GM12874 (cell line): ENCODE data around the gene OR11L1.

Experiments used
- TF ChIP-seq, protein P1 (sequence below): IDR thresholded peaks from 2 replicates; pipeline ENCODE4 v1.5.1; 2011; ENCODE audit warnings: low read depth, mild to moderate bottlenecking, control low read depth, low read length, moderate library complexity; ENCODE audit not compliant: insufficient read depth

Gene OR11L1

DNA sequence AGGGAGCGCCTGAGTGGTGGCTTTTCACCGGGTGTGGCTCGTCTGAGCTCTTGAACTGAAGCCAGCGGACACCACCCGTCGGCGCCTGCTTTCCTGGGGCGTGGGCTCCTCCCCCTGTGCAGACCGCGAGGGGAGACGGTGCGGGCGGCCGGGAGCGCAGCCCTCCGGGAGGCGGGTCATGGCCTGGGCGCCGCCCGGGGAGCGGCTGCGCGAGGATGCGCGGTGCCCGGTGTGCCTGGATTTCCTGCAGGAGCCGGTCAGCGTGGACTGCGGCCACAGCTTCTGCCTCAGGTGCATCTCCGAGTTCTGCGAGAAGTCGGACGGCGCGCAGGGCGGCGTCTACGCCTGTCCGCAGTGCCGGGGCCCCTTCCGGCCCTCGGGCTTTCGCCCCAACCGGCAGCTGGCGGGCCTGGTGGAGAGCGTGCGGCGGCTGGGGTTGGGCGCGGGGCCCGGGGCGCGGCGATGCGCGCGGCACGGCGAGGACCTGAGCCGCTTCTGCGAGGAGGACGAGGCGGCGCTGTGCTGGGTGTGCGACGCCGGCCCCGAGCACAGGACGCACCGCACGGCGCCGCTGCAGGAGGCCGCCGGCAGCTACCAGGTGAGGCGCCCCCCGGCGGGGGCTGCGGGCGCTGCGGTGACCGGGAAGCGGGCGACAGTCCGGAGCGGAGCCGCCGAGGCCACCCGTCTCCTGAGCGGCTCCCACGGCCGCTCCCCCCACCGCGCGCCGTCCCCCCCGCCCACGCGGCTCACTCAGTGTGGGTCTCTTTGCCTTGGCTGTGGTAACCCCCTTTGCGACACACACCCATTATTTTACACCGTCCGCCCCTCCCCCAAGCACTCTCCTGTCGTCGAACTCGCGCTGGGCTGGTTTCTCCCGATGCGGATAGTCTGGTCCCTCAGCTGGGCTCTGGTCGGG is 15.6 kb upstream of the OR11L1 start, which contains the start of gene TRIM58:
TSS of gene TRIM58 (plus strand) at position 119 of the 916 bp plus-strand sequence. CDS start at position 179, 60 bp downstream.
- TF ChIP-seq, protein P1, sequence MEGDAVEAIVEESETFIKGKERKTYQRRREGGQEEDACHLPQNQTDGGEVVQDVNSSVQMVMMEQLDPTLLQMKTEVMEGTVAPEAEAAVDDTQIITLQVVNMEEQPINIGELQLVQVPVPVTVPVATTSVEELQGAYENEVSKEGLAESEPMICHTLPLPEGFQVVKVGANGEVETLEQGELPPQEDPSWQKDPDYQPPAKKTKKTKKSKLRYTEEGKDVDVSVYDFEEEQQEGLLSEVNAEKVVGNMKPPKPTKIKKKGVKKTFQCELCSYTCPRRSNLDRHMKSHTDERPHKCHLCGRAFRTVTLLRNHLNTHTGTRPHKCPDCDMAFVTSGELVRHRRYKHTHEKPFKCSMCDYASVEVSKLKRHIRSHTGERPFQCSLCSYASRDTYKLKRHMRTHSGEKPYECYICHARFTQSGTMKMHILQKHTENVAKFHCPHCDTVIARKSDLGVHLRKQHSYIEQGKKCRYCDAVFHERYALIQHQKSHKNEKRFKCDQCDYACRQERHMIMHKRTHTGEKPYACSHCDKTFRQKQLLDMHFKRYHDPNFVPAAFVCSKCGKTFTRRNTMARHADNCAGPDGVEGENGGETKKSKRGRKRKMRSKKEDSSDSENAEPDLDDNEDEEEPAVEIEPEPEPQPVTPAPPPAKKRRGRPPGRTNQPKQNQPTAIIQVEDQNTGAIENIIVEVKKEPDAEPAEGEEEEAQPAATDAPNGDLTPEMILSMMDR: peak; percentile 58

DNA sequence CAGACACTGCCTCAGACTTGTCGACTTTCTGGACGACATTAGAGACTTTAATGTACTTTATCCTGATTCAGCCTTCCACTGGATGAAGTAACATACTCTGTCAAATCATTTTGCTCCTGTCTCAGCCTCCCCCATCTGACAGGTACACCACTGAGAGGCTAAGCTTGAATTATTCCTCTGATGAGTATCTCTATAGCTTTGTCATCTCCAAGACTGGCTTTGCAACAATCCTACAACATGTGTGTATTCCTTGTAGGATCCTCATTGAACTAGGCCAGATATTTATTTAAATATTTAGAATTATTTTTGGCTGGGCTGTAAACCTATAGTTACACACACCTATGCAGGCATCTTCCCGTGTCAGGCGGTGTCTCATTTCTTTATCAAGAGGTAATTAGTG is 14.2 kb upstream of the OR11L1 start:
- TF ChIP-seq, protein P1: no peak

DNA sequence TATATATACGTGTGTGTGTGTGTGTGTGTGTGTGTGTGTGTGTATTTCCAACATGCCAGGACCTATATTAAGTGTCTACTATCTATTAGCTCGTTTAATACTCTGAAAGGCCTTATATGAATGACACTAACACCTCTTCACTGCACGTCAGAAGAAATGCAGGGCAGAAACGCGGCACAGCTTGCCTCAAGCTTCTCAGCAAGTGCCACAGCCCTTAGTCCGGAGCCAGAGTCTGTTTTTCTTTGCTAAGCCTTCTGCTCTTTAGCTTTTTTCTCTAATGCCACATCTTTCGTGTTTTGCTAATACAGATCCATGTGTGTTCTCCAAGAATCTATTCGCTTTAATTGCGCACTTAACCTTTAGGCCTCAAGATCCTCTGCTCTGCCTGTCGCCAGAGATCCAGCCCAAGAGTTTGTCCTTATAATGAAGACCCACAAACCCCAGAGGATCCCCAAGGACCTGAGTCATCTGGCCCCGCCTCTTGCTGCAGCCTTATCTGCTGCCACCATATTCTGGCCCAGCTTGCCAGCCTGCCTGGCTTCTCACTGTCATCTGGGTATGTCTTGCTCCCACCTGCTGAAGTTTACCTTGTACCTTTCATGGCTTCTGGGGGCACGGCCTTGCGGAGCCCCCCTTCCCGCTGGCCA is 13.3 kb upstream of the OR11L1 start:
- TF ChIP-seq, protein P1: no peak

DNA sequence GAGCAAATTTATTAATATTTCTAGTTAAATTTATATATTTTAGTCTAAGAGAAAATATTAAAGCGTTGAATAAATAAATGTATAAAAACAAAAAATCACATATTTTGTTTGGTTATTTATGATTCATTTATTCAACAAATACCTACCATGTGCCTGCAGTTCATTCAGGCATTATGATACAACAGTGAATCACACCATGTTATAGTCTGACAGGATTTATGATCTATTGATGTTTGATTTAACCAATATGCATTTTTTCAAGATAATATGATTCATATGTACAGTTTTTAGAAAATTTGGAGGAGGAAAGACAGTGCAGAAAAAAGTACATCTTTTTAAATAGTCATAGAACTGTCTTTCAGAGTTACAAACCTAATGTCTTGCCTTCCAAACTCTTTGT is 7.9 kb upstream of the OR11L1 start:
- TF ChIP-seq, protein P1: no peak

DNA sequence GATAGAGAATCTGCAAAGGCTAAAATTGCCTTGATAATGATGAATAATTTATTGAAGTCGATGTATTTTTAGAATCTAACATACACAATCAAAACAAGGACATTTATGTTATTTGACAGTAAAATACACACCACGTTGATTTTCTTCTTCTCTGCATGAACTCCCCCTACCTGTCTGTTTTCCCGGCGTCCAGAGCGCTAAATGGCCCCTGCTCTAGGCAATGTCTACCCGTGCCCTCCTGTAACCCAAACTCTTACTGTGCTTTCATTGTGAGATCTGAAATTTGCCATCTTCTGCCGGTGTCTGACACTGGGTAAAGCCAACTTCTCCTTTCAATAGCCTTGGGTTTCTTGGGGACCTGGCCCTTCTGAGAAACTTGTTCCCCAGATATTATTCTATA is 6.7 kb upstream of the OR11L1 start:
- TF ChIP-seq, protein P1: no peak

DNA sequence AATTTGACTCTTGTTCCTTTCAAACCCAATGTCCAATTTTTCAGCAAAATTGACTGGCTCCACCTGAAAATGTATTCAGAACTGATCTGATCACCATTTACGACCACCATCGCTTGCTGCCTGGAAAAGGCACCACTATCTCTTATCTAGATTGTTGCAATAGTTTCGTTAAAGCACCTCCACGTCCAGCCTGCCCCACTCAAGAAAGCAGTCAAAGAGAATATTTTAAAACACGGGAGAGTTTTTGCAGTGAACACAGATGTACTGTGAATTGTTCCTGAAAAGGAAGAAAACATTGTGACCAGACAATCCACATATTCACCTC is 4.0 kb upstream of the OR11L1 start:
- TF ChIP-seq, protein P1: no peak

DNA sequence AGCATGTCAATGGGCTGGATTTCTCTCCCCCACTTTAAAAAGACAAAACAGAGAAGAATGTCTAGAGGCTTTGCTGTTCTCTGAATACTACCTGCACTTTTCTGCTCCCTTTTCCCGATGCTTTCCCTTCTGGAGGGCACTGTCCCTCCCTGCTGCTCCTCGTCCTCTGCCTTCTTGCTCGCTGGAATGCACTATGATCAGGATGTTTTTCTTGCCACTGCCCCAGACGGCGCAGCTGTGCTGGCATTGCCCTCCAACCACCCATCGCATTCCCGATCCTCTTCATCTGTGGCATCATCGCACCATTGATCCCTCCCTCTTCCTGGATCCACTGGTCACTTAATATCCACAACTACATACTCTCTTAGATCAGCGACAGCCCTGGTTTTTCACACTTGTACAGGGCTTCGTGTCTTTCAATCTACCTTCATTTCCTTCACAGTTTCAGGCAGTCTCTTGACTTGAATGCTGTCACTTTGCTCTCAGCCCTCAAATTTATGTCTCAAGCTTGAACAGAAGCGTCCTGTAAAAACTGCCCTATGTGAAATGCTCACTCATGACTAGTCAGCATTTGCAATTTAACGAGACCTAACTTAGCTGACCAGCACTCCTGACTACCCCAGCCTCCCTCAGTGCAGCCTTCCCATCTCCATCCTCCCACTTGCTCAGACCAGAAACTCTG is 3.5 kb upstream of the OR11L1 start:
- TF ChIP-seq, protein P1: no peak
